Measurements from ENCODE around the gene SLC6A19.
"Not testable (repeated sequence)": the region's sequence is repeated elsewhere in the genome, so short reads cannot be mapped to it uniquely, and the experiment has no call there.

SLC6A19 gene

DNA sequence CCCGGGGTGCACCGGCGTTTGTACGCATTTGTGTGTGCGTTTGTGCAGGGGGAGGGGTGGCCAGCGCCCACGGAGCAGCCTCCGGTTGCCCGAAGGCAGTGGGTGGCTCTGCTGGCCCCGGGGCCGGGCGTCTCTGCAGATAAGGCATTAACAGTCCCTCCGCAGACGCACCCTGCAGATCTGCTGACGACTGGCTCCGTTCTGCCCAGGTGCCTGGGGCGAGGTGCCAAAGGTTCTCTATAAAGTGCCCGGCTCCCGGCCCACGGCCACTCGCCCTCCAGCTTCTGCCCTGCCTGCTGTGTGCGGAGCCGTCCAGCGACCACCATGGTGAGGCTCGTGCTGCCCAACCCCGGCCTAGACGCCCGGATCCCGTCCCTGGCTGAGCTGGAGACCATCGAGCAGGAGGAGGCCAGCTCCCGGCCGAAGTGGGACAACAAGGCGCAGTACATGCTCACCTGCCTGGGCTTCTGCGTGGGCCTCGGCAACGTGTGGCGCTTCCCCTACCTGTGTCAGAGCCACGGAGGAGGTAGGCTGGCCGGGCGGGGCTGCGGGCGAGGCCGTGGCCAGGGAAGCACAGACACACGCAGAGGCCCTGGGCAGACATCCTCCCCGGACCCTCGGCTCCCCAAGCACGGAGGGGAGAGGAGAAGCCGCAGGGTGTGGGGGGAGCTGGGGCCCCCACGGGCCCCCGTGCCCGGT lies at the start of gene SLC6A19:
TSS of gene SLC6A19 (plus strand) at position 269 of the 699 bp plus-strand sequence. CDS start at position 325, 56 bp downstream.
- no peak for DNase-seq (ENCODE audit: low read depth)

DNA sequence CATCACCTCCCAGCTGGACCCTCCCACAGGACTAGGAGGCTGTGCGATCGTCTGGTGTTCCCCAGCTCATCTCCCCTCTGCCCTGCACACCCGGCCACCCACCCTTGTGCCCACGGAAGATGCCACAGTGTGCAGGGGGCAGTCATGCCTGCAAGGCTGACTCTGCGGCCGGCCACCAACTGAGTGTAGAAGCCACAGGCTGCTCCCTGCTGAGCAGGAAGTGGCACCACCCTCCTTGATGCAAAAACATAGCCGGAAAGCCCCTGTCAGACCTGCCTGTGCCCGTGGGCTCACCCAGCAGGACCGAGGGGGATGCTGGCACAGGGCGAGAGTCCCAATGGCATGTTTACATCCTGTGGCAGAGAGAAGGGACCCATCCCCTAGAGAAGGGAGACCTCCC lies 49.2 kb upstream of the SLC6A19 start:
- DNase-seq (ENCODE audit: low read depth) = no peak

DNA sequence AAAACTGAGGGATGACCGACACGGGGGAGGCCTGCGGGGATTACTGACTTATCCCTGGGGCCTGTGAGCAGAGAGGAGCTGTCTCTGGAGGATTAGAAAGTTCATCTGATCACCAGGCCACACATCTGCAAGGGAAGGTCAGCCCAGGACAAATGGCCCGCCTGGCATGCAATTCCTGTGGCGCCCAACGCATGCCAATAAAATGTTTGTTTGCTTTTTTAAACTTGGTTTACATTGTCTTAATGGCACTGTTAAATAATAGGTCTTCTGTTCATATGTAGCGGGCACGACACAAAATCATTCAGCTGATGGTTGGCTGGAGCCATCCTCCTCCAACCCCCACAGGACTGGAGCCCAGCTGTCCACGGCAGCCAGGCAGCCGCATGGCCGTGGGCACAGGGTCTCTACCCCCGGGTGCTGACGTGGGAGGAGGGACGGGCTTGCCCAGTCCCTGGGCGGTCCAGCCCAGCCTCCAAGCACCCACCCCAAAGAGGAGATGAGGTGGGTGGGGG lies 48.6 kb upstream of the SLC6A19 start:
- no peak for DNase-seq (ENCODE audit: low read depth)

DNA sequence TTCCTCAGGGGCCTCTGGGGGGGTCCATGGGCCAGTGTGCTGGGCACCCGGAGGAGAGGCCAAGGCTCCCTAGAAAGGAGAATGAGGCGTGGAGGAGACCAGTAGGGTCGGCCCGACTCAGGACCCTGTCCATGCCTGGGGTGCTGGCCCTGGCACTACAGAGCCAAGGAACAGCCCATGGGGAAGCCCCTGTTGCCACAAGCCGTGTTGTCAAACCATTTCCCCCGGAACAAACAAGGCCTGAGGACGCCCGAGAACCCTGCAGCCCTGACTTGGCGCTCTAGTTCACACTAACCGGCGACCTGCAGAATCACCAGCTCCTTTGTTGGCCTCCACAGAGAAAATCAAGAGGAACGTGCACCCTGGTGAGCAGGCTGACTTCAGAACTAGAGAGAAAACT lies 48.0 kb upstream of the SLC6A19 start:
- DNase-seq (ENCODE audit: low read depth) = no peak

DNA sequence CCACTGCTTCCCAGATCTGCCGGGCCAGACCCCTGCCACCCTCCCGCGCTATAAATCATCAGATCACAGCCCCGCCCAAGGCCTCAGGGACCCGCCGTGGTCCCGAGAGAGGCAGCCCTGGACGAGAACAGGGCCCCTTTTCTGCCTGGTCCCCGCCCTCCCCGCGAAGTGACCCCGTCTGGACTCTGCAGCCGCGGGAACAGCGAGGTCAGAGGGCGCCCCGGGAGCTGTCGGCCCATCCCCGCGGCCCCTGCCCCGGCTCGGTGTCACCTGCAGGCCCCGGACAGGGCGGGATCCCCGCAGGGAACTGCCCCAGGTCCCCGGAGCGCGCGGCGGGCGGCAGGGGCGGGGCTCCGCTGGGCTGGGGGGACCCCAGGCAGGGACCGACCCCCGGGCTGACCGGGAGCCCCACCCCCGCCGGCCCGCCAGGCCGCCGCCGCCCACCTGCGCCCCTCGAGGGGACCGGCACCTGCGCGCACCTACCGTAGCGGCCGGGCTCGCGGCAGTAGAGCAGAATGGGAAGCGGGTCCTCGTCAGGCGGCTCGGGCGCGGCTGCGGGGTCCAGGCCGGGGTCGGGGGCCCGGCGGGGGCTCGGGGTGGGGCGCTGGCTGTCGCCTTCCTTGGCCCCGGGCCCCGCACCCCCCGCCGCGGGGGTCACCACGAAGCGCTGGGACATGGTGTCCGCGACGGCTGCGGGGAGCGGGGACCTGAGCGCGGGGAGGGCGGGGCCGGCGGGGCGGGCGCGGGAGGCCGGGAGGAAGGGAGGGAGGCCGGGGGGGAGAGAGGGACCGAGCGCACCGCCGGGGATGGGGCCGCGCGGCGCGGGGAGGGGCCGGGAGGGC lies 46.0 kb upstream of the SLC6A19 start:
- no peak for DNase-seq (ENCODE audit: low read depth)

DNA sequence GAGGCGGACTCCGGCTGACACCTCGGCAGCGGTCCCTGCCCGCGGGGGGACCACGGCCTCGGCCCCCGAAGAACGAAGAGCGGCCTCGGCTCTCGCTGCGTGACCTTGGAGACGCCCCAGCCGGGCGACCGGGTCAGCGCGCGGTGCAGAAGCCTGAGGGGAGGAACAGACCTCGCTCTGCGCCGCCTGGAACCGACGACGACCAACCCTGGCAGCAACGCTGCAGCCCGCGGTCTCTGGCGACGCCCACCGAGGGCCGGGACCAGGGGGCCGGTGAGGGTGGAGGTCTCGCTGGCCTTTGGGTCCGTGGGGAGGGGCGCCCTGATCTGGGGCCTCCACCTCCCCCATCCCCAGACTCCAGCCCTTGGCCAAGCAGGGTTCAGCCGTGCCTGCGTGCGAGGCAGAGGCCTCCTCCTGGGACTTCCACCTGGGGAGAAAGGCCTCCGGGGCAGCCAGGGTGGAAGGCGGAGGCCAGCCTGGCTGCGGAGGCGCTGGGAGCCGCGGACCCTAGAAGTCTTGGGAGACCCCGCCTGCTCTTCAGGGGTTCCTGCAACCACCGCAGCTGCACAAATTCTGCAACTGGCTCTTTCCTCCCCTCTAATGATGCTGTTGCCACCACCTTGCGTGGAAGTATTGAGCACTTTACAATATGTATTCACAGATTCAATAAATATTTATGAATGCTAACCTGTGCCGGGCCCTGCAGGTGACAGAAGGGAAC lies 45.2 kb upstream of the SLC6A19 start:
- no peak for DNase-seq (ENCODE audit: low read depth)

DNA sequence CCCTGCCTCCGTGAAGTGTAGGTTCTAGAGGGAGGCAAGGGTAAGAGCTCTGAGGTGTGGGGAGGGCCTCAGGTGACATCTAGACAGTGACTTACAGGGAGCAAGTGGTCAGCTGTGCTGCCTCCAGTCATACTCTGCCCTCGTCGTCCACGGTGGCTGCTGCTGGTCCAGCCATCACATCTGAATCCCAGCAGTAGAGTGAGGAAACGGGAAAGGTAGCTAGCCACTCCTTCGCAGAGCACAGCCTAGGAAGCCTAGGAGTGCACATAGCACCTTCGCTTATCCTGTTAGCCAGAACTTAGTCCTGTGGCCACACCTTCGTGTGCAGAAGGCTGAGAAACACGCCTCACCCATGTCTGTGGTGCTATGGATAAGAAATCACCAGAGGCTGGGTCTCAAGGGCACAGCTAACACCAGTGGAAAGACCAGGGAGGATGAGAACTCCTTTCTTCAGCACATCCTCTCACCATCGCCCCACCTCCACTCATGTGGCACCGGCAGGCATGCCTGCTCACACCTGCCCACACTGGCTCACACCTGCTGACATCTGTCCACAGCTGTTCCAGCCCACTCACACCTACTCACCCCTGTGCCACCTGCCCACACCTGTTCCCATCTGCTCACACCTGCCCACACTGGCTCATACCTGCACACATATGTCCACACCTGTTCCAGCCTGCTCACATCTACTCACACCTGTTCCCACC lies 44.5 kb upstream of the SLC6A19 start:
- DNase-seq (ENCODE audit: low read depth) = no peak

DNA sequence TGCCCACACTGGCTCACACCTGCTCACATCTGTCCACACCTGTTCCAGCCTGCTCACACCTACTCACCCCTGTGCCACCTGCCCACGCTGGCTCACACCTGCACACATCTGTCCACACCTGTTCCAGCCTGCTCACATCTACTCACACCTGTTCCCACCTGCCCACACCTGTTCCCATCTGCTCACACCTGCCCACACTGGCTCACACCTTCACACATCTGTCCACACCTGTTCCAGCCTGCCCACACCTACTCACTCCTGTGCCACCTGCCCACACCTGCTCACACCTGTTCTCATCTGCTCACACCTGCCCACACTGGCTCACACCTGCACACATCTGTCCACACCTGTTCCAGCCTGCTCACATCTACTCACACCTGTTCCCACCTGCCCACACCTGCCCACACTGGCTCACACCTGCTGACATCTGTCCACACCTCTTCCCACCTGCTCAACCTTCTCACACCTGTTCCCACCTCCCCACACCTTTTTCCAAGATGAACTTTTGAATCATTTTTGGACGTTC lies 43.9 kb upstream of the SLC6A19 start:
- not testable (repeated sequence) for DNase-seq (ENCODE audit: low read depth)

DNA sequence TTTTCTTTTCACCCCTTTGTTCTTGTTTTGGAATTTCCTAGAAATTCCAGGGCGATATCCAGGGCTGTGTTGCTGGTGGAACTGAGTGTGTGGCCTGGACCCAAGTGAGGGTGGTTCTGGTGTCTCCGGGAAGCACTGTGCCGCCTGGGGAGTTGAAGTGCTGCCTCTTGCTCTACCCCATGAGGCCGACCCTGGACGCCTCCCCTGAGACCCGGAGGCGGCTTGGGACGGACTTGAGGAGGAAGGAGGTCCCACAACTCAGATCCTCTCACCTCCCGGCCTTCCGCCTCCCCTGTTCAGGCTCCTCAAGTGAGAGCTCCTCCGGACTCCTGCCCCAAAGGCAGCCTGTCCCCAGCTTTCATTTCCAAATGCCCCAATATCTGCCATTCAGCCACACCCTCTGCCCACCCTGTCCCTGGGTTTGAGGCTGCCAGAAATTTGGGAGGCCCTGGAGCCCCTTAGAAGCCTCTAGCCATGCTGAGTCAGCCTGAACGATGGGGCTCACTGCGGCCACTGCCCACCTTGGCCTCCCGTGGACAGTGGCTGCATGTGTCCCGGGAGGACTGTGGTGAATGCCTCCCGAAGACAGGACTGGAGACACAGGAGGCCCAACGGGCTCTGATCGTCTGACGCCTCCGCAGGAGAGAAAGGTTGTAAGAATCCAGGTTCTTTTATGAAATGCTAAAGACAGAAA lies 42.6 kb upstream of the SLC6A19 start:
- DNase-seq (ENCODE audit: low read depth) = no peak

DNA sequence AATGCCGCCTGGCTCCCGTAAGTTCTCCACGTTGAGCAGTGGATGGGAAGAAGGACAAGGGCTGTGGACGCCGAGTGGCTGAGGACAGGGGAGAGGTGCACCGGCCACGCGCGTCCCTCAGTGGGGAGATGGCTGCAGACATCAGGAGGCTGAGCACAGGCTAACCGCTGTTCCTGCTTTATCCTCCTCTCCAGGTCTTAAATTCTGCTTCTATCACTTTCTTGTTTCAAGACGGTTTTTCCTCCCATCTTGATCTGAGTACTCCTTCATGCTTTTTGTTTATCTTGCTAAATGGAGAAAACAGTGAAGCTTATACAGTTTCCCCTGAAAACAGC lies 42.1 kb upstream of the SLC6A19 start:
- no peak for DNase-seq (ENCODE audit: low read depth)

DNA sequence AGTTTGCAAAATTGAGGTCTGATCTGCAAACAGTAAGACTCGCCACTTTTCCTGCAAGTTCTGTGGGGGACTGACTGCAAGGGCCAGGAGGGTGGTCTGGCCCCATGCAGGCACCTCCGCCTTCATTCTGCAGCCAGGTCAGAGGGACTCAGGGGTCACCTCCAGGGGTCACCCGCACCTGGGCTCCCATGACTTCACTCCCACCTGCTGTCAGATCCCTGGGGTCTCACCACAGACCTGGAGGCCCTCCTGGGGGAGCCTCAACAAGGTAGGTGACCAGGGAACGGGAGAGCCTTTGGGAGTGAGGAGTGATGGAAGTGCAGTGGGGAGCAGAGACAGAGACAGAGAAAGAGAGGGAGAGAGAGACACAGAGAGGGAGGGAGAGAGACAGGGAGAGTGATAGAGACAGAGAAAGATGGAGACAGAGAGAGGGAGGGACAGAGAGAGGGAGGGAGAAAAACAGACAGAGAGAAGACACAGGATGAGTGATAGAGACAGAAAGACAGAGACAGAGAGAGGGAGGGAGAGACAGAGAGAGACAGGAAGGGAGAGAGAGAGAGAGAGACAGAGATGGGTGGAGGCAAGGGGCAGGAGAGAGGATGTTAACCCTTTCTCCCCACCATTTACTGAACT lies 41.5 kb upstream of the SLC6A19 start:
- no peak for DNase-seq (ENCODE audit: low read depth)

DNA sequence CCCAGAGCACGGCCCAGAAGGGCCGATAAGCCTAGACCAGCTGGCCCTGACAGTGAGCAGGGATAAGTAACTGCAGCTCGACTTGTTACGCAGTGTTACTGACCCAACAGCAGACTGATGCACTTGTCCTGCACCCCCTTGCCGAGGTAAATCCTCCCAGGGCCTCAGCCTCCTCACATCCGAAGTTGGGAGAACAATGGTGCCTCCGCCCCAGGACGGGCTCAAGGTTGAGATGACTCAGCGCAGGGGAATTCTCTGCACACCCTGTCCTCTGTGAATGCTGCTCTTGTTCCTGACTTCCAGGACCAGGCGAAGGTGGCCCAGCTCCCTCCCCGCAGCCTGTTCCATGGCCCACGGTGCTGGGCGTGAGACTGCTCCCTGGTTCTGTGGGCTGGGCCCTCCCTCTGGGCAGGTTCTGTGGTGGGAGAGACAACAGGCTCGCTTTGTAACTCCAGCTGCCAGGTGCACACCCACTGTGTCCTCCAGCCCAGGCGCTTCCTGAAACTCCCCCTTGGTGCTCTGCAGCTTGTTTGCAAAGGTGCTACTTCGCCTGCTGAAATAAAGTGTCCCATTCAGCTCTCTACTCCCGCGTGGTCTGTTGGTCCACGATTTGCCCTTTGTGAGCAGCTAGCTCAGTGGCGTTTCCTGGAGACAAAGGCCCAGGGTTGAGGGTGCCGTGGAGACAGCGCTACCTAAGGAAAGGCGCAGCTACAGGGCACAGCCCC lies 40.1 kb upstream of the SLC6A19 start:
- DNase-seq (ENCODE audit: low read depth) = no peak

DNA sequence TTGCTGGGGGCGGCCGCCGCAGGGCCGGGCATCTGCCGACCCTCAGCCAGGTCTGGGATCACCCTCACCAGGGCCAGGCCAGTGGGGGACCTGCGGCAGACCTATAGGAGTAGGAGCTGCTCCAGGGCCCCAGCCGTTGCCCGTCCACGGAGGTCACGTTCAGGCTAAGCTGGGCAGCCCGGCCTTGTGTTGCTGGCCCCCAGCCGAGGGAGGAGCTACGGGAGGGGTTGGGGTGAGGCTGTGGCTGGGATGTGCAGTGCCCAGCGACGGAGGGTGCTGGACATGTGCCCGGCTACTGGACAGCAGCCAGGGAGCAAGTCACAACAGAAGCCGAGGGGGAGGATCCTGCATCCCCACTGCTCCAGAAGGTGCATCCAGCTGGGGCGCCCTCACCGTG lies 39.6 kb upstream of the SLC6A19 start:
- DNase-seq (ENCODE audit: low read depth) = no peak

DNA sequence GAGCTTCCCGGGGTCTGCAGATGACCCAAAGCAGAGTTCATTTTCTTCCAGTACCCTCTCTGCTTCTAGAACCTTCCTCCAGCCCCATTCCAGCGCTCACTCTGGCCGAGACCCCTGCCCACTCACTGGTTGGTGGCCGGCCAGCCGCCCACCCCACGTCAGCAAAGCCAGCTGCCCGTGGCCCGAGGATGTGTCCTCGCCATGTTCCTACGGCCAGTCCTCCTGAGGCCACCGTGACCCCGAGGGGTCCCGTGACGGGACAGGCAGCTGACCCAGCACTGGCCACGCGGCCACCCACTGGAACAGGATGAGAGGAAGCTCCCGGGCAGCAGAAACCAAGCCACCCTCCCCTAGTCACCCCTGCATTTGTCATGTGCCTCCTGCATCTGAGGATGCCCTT lies 39.1 kb upstream of the SLC6A19 start:
- no peak for DNase-seq (ENCODE audit: low read depth)

DNA sequence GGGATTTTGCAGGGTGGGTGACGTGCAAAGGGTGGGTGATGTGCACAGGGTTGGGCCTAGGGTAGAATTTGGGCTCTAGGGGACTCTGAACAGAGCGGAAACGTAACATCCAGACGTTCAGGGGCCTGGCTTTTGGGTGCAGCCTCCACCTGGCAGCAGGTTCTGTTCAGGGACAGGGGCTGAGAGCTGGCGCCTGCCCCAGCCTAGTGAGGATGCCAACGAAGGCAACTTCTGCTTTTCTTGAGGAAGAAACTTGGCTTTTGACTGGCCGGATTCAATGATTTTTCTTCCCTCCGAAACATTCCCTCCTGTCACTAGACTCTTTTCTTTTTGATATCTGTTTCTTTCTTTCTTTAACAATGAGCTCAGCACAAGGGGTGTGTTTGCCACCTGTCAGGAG lies 38.6 kb upstream of the SLC6A19 start:
- no peak for DNase-seq (ENCODE audit: low read depth)

DNA sequence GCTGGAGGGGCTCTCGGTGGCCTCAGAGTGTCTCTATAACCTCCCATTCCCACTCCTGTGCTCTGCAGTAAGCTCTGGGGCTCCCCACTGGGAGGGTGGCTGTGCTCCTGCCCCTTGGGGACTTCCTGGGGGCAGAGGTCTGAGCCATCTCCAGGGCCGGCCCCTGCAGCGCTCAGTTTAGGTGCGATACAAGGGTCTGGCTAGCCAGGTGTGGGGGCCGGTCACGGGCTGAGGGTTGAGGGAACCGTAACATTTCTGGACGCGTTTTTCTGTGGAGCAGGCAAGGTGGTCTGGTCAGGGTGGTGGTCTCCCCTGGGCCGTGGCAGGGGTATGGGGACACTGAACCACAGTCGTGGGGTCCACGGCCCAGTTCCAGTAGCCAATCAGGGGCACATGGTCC lies 38.0 kb upstream of the SLC6A19 start:
- no peak for DNase-seq (ENCODE audit: low read depth)

DNA sequence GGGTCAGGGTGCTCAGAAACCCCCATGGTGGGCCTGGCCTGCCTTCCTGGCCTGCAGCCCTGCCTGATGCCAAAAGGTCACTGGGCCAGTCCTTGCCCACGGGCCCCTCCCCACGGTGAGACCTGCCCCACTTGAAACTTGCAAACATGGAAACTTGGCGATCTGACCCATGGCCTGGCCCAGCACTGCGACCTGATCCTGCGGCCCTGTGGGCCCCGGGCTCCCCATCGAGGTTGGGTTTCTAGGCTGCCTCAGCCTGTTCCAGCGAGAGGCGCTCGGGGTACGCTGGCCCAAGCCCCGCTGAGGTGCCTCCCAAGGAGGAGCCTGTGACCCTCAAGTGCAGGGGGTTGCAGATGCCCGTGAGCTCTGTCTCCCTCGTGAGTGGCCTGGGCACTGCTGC lies 37.5 kb upstream of the SLC6A19 start:
- no peak for DNase-seq (ENCODE audit: low read depth)

DNA sequence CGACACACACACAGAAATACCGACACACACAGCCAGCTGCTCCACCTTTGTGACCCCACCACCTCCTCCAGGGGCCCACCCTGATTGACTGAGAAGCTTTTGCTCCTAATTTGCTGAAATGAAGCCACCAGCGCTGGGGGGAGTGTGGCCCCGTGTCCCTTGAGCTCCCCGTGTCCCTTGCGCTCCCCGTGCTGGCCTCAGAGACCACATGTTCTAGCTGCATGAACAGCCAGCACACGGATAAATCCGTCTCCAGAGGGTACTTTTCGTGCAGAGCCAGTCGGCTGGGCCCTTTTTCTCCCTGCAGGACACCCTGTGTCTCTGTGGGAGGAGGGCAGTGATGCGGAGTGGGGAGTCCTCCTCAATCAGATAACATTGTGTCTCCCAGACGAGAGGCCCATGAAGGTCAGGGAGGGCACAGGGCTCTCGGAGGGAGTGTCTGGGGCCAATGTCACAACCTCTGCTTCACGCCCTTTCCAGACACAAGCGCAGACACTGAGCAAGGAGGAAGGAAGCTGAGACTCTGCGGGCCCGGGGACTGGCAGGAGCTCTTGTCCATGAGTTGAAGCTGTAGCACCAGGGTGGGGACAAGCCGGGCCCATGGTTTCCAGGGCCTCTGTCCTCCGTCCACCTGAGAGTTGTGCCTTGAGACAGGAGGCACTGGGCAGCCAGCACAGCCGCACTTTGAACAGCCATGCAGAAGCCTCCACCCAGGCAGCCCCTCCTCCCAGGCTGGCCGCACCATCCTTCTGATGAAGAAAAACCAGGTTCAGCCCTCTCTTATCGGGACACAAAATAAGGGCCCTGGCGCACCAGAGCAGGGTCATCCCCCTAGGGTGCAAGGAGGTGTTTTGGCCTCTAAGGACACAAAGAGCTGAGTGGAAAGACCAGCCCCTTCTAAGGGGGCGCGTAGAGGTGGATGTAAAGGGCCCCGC lies 36.4 kb upstream of the SLC6A19 start:
- no peak for DNase-seq (ENCODE audit: low read depth)

DNA sequence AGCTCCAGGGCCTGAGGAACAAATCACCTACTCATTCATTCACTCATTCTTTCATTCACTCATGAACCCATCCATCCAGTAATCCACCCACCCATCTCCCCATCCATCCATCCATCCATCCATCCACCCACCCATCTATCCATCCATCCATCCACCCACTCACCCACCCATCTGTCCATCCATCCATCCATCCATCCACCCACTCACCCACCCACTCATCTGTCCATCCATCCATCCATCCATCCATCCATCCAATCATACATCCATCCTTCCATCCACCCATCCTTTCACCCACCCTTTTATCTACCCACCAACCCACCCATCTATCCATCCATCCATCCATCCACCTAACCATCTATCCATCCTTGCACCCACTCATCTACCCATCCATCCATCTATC lies 35.5 kb upstream of the SLC6A19 start:
- no peak for DNase-seq (ENCODE audit: low read depth)
